HEK293 (cell line): Measurements from ENCODE around the gene INSM2.

Experiments used
- MYNN ChIP-seq: fragments of 450-650 bp; formaldehyde crosslinking; IDR thresholded peaks from 2 replicates; pipeline ENCODE4 v1.5.1; 2016; ENCODE audit warnings: missing biosample characterization, missing genetic modification characterization, borderline replicate concordance
- ZNF214 ChIP-seq: fragments of 450-650 bp; formaldehyde crosslinking; IDR thresholded peaks from 2 replicates; pipeline ENCODE4 v1.5.1; 2017; ENCODE audit warnings: missing biosample characterization, mild to moderate bottlenecking, missing genetic modification characterization, borderline replicate concordance
- TF ChIP-seq, protein P1 (sequence below): fragments of 450-650 bp; formaldehyde crosslinking; IDR thresholded peaks from 2 replicates; pipeline ENCODE4 v1.5.1; 2016; ENCODE audit warnings: missing biosample characterization, missing genetic modification characterization
- TF ChIP-seq, protein P2 (sequence below): fragments of 450-650 bp; formaldehyde crosslinking; IDR thresholded peaks from 2 replicates; pipeline ENCODE4 v1.5.1; 2016; ENCODE audit warnings: missing biosample characterization, missing genetic modification characterization

DNA sequence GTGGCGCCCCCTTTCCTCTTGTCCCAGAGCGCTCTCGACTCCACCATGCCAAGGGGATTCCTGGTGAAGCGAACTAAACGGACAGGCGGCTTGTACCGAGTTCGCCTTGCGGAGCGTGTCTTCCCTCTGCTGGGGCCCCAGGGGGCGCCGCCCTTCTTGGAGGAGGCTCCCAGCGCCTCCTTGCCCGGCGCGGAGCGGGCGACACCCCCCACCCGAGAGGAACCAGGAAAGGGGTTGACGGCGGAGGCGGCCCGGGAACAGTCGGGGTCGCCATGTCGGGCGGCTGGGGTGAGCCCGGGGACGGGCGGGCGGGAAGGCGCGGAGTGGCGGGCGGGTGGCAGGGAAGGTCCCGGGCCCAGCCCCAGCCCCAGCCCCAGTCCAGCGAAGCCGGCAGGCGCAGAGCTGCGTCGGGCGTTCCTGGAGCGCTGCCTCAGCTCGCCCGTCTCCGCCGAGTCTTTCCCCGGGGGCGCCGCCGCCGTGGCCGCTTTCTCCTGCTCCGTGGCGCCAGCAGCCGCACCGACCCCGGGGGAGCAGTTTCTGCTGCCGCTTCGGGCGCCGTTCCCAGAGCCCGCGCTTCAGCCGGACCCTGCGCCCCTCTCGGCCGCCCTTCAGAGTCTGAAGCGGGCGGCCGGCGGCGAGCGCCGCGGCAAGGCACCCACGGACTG lies 376 bp downstream of the INSM2 start:
- TF ChIP-seq, protein P1, sequence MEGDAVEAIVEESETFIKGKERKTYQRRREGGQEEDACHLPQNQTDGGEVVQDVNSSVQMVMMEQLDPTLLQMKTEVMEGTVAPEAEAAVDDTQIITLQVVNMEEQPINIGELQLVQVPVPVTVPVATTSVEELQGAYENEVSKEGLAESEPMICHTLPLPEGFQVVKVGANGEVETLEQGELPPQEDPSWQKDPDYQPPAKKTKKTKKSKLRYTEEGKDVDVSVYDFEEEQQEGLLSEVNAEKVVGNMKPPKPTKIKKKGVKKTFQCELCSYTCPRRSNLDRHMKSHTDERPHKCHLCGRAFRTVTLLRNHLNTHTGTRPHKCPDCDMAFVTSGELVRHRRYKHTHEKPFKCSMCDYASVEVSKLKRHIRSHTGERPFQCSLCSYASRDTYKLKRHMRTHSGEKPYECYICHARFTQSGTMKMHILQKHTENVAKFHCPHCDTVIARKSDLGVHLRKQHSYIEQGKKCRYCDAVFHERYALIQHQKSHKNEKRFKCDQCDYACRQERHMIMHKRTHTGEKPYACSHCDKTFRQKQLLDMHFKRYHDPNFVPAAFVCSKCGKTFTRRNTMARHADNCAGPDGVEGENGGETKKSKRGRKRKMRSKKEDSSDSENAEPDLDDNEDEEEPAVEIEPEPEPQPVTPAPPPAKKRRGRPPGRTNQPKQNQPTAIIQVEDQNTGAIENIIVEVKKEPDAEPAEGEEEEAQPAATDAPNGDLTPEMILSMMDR, result peak; percentile 47
- no peak for TF ChIP-seq MYNN
- TF ChIP-seq, protein P2, sequence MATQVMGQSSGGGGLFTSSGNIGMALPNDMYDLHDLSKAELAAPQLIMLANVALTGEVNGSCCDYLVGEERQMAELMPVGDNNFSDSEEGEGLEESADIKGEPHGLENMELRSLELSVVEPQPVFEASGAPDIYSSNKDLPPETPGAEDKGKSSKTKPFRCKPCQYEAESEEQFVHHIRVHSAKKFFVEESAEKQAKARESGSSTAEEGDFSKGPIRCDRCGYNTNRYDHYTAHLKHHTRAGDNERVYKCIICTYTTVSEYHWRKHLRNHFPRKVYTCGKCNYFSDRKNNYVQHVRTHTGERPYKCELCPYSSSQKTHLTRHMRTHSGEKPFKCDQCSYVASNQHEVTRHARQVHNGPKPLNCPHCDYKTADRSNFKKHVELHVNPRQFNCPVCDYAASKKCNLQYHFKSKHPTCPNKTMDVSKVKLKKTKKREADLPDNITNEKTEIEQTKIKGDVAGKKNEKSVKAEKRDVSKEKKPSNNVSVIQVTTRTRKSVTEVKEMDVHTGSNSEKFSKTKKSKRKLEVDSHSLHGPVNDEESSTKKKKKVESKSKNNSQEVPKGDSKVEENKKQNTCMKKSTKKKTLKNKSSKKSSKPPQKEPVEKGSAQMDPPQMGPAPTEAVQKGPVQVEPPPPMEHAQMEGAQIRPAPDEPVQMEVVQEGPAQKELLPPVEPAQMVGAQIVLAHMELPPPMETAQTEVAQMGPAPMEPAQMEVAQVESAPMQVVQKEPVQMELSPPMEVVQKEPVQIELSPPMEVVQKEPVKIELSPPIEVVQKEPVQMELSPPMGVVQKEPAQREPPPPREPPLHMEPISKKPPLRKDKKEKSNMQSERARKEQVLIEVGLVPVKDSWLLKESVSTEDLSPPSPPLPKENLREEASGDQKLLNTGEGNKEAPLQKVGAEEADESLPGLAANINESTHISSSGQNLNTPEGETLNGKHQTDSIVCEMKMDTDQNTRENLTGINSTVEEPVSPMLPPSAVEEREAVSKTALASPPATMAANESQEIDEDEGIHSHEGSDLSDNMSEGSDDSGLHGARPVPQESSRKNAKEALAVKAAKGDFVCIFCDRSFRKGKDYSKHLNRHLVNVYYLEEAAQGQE (tag by site-specific recombination), result no peak
- TF ChIP-seq ZNF214 (tag by site-specific recombination), result no peak
